Breast epithelium (tissue), 4 donors: ENCODE data around the gene MID2. TPM values are rescaled to one million over a fixed set of nuclear protein-coding genes. Genes with fewer than 3 reads are reported as not detected.
A peak's percentile ranks its signal among the peaks of the same experiment; 100 is the strongest.

Experiments
- DNase-seq, 2 donors: peaks; one replicate each; pipeline ENCODE4 v3.0.0-alpha.2; 2019; ENCODE audit warnings: low spot score in 2 of 2
- H3K27ac ChIP-seq, 2 donors: fragments of 200-600 bp; sonication (generic) in 1 of 2; one replicate each; pipeline ENCODE4 v1.5.1; 2016 to 2019; ENCODE audit warnings: mild to moderate bottlenecking in 1 of 2
- H3K27me3 ChIP-seq, 2 donors: fragments of 200-600 bp; sonication (generic) in 1 of 2; one replicate each; pipeline versions ENCODE4 v1.5.1 to v1.6.0; 2017 to 2019; ENCODE audit warnings: control low read depth in 1 of 2, mild to moderate bottlenecking in 1 of 2
- H3K36me3 ChIP-seq: fragments of 200-600 bp; one replicate; pipeline ENCODE4 v1.5.1; 2019
- H3K4me1 ChIP-seq, 2 donors: fragments of 200-600 bp; sonication (generic); one replicate each; pipeline ENCODE4 v1.5.1; 2016 to 2019; ENCODE audit warnings: control low read depth in 1 of 2
- H3K4me3 ChIP-seq, 3 donors: fragments of 200-600 bp; sonication (generic); 1 replicate in 2 of 3; 2 replicates in 1 of 3; pipeline ENCODE4 v1.5.1; 2016 to 2019; ENCODE audit warnings: mild to moderate bottlenecking in 3 of 3, moderate library complexity in 2 of 3
- H3K9me3 ChIP-seq, 2 donors: fragments of 200-600 bp; sonication (generic) in 1 of 2; one replicate each; pipeline ENCODE4 v1.5.1; 2016 to 2019; ENCODE audit warnings: control low read depth in 1 of 2
- POLR2A ChIP-seq: fragments of 450-650 bp; IDR thresholded peaks from one replicate; pipeline ENCODE4 v1.6.1; 2016; ENCODE audit warnings: antibody characterized with exemption, mild to moderate bottlenecking, moderate library complexity
- POLR2AphosphoS5 ChIP-seq, 3 donors: sonication (generic); formaldehyde crosslinking; IDR thresholded peaks; one replicate each; pipeline ENCODE4 v1.6.1; 2017; ENCODE audit warnings: antibody characterized with exemption in 3 of 3
- intact Hi-C: fragments of 100-400 bp; cut with DNase I; formaldehyde crosslinking; loops from one replicate; pipeline ENCODE4 v1.15.1; 2023; ENCODE audit warnings: low total_unique reads
- total RNA-seq, 3 donors: library from RNA; depleted of rRNA; stranded (reverse); fragments of >200 nt; gene quantifications; one replicate each; pipeline ENCODE4 v1.1.0, GENCODE V29; 2016
- TF ChIP-seq, protein P1 (sequence below), 3 donors: fragments of 450-650 bp; IDR thresholded peaks; one replicate each; pipeline ENCODE4 v1.5.1; 2016 to 2017; ENCODE audit warnings: antibody characterized with exemption in 3 of 3, mild to moderate bottlenecking in 3 of 3, moderate library complexity in 3 of 3

The MID2 gene
- total RNA-seq, 3 donors from 2014 or later = 28.2 to 32.3 (median 28.5) TPM

DNA sequence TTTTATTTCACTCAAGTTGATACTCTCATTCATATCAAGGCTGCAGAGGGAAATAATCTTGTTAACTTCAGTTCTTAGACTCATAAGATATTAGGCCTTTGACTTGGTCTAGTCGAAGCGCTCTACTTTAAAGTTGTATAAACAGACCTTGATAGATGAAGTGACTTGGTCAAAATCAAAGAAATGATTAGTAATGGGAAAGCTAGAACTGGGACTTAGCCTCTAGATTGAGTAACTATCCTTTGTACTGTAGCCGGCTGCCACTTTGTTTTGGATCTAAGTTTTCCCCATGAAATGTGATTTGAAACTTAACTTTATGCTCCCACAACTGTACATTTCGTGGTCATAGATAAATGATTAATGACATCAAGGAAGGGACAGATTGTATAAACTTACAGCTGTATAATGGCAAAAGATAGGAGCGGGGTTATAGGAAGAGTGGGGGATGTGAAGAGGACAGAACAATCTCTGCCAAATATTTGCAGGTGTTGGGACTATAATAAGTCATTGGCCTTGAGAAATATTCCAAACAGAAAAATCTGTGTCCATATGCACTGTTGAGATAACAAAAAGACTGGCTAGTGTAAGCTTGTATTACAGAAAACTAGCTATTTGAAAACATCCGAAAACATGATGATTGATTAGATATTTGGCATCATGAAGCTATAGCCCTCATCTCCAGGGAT lies 17.2 kb downstream of the MID2 start:
- no peaks in the 10 kb centered on the region for H3K9me3 ChIP-seq
- H3K4me3 ChIP-seq = no peak overlapping the region
- intact Hi-C loops = no loop called here
- TF ChIP-seq POLR2AphosphoS5 (IDR thresholded peaks at IDR 0.05) = no peak
- no peaks in the 10 kb centered on the region for H3K4me1 ChIP-seq
- no peak overlapping the region for H3K27ac ChIP-seq
- no peak for DNase-seq
- peaks cover 0 to 56% of the 10 kb centered on the region in 2 donors for H3K27me3 ChIP-seq
- H3K36me3 ChIP-seq = no peaks in the 10 kb centered on the region

- intact Hi-C loops = no loop called here
- DNase-seq = no peak
- no peaks in the 10 kb centered on the region for H3K4me1 ChIP-seq
- TF ChIP-seq POLR2A = no peak
- TF ChIP-seq, protein P1, sequence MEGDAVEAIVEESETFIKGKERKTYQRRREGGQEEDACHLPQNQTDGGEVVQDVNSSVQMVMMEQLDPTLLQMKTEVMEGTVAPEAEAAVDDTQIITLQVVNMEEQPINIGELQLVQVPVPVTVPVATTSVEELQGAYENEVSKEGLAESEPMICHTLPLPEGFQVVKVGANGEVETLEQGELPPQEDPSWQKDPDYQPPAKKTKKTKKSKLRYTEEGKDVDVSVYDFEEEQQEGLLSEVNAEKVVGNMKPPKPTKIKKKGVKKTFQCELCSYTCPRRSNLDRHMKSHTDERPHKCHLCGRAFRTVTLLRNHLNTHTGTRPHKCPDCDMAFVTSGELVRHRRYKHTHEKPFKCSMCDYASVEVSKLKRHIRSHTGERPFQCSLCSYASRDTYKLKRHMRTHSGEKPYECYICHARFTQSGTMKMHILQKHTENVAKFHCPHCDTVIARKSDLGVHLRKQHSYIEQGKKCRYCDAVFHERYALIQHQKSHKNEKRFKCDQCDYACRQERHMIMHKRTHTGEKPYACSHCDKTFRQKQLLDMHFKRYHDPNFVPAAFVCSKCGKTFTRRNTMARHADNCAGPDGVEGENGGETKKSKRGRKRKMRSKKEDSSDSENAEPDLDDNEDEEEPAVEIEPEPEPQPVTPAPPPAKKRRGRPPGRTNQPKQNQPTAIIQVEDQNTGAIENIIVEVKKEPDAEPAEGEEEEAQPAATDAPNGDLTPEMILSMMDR (IDR thresholded peaks at IDR 0.05) = no peak
- no peak for TF ChIP-seq POLR2AphosphoS5 (IDR thresholded peaks at IDR 0.05)
- no peak overlapping the region for H3K27ac ChIP-seq
- H3K4me3 ChIP-seq = no peak overlapping the region
- peaks cover 0 to 38% of the 10 kb centered on the region in 2 donors for H3K27me3 ChIP-seq
- H3K36me3 ChIP-seq = no peaks in the 10 kb centered on the region
- H3K9me3 ChIP-seq = no peaks in the 10 kb centered on the region
Observed at GRCh38 chrX:107845625-107846024, 20.0 kb downstream of the MID2 start.

- no peaks in the 10 kb centered on the region for H3K4me1 ChIP-seq
- no peaks in the 10 kb centered on the region for H3K9me3 ChIP-seq
- intact Hi-C loops = no loop called here
- no peak overlapping the region for H3K4me3 ChIP-seq
- peaks cover 0 to 37% of the 10 kb centered on the region in 2 donors for H3K27me3 ChIP-seq
- DNase-seq = no peak
- H3K36me3 ChIP-seq = no peaks in the 10 kb centered on the region
- H3K27ac ChIP-seq = peak overlapping the region in 1 of 2 donors; percentile 25
- TF ChIP-seq POLR2AphosphoS5 (IDR thresholded peaks at IDR 0.05) = no peak
- no peak for TF ChIP-seq POLR2A
- TF ChIP-seq, protein P1 (IDR thresholded peaks at IDR 0.05) = no peak
Observed at GRCh38 chrX:107848591-107848990, 22.9 kb downstream of the MID2 start.

- intact Hi-C loops = no loop called here
Observed at GRCh38 chrX:107849747-107850421, 24.2 kb downstream of the MID2 start.

DNA sequence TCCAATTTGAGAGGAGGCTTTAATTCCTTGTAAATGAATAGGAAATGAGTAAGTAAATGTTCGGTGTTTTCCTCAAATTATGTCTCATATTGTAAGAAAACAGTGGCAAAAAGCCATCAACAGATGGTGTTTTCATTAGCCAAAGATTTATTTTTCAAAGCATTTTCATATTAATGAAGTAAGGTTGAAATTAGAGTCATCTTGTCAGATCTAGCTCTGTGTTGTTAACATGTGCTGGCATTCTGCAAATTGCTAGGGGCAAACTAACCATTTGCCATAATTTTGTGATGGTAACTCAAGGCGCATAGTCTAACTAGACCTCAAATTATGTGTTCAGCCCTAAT lies 24.7 kb downstream of the MID2 start:
- Histone ChIP-seq H3K27me3 (peaks cover 0 to 34% of the 10 kb centered on the region in 2 donors), H3K36me3 (no peaks in the 10 kb centered on the region), H3K4me3 (no peak overlapping the region), H3K9me3 (no peaks in the 10 kb centered on the region), H3K27ac (no peak overlapping the region), H3K4me1 (no peaks in the 10 kb centered on the region)
- intact Hi-C loops = no loop called here
- no peak for TF ChIP-seq POLR2AphosphoS5 (IDR thresholded peaks at IDR 0.05)
- TF ChIP-seq POLR2A = no peak
- TF ChIP-seq, protein P1 (IDR thresholded peaks at IDR 0.05) = no peak
- DNase-seq = no peak

More at GRCh38 chrX:107849747-107850421, 24.2 kb downstream of the MID2 start:
- peaks cover 0 to 34% of the 10 kb centered on the region in 2 donors for H3K27me3 ChIP-seq
- TF ChIP-seq POLR2AphosphoS5 (IDR thresholded peaks at IDR 0.05) = no peak
- TF ChIP-seq, protein P1 (IDR thresholded peaks at IDR 0.05) = no peak
- TF ChIP-seq POLR2A = no peak
- DNase-seq = no peak
- H3K4me1 ChIP-seq = no peaks in the 10 kb centered on the region
- H3K36me3 ChIP-seq = no peaks in the 10 kb centered on the region
- H3K9me3 ChIP-seq = no peaks in the 10 kb centered on the region
- peak overlapping the region in 1 of 2 donors; percentile 44 for H3K27ac ChIP-seq
- no peak overlapping the region for H3K4me3 ChIP-seq
